Heart left ventricle (tissue), 16 donors: ENCODE data around the gene CEP63. TPM values are rescaled to one million over a fixed set of nuclear protein-coding genes. Genes with fewer than 3 reads are reported as not detected.

Source experiments
- ATAC-seq, 4 donors: fragments of 200-7000 bp; cut with Tn5 transposase; one replicate each; pipeline ENCODE4 v1.9.1; 2020 to 2022; ENCODE audit warnings: moderate library complexity in 4 of 4, mild to moderate bottlenecking in 3 of 4, moderate number of reproducible peaks in 1 of 4
- DNase-seq, 5 donors: peaks; one replicate each; pipeline ENCODE4 v3.0.0-alpha.2; 2020
- H3K27ac ChIP-seq, 12 donors: fragments of 200-600 bp; sonication (generic) in 4 of 12; one replicate each; pipeline versions ENCODE4 v1.5.0 to v1.8.0; 2016 to 2022; ENCODE audit warnings: mild to moderate bottlenecking in 2 of 12
- H3K27me3 ChIP-seq, 9 donors: fragments of 200-600 bp; sonication (generic) in 2 of 9; one replicate each; pipeline versions ENCODE4 v1.5.1 to v1.8.0; 2016 to 2022; ENCODE audit warnings: mild to moderate bottlenecking in 3 of 9
- H3K36me3 ChIP-seq, 9 donors: fragments of 200-600 bp; sonication (generic) in 2 of 9; one replicate each; pipeline versions ENCODE4 v1.5.0 to v1.8.0; 2018 to 2022; ENCODE audit warnings: mild to moderate bottlenecking in 2 of 9
- H3K4me1 ChIP-seq, 12 donors: fragments of 200-600 bp; sonication (generic) in 4 of 12; one replicate each; pipeline versions ENCODE4 v1.5.0 to v1.8.0; 2016 to 2022; ENCODE audit warnings: mild to moderate bottlenecking in 3 of 12
- H3K4me3 ChIP-seq, 12 donors: fragments of 200-600 bp; sonication (generic) in 4 of 12; one replicate each; pipeline versions ENCODE4 v1.5.0 to v1.8.0; 2017 to 2022; ENCODE audit warnings: mild to moderate bottlenecking in 9 of 12, moderate library complexity in 4 of 12
- H3K9me3 ChIP-seq, 12 donors: fragments of 200-600 bp; sonication (generic) in 4 of 12; one replicate each; pipeline versions ENCODE4 v1.5.0 to v1.8.0; 2016 to 2022; ENCODE audit warnings: mild to moderate bottlenecking in 1 of 12
- CTCF ChIP-seq, 12 donors: fragments of 200-600 bp; sonication (generic) in 4 of 12; IDR thresholded peaks; one replicate each; pipeline versions ENCODE4 v1.5.0 to v1.8.0; 2018 to 2022; ENCODE audit warnings: antibody characterized with exemption in 12 of 12, mild to moderate bottlenecking in 5 of 12
- POLR2A ChIP-seq, 2 donors: fragments of 450-650 bp; IDR thresholded peaks; one replicate each; pipeline ENCODE4 v1.6.1; 2017; ENCODE audit warnings: antibody characterized with exemption in 2 of 2, mild to moderate bottlenecking in 2 of 2, moderate library complexity in 2 of 2
- WGBS, 4 donors: extraction: QIAGEN DNeasy Blood & Tissue Kit in 2 of 4; methylation state at CpG; one replicate each; pipeline versions ENCODE4 v1.1.5 to v1.1.7; 2013 to 2018; 5-methylcytosine and 5-hydroxymethylcytosine counted together
- intact Hi-C, 10 donors: fragments of 100-400 bp; cut with DNase I; formaldehyde crosslinking; loops; one replicate each; pipeline versions ENCODE4 v1.11.1 to v1.14.2; 2022
- polyA plus RNA-seq, 2 donors: library from polyadenylated mRNA; stranded (reverse); fragments of 200-250 nt; gene quantifications; one replicate each; pipeline ENCODE4 v1.2.3, GENCODE V29; 2013
- total RNA-seq, 9 donors: library from RNA; depleted of rRNA in 2 of 9; stranded (reverse); fragments of >200 nt in 2 of 9; fragmentation: NEBNext Ultra II Directional in 3 of 9; extraction: Animal tissue kit (Norgen Biotek cat#: 25700) in 3 of 9; gene quantifications; one replicate each; pipeline versions ENCODE4 v1.1.0 to v1.2.4, GENCODE V29; 2016 to 2023
- donor health status: ischemic (EF 13 %, LVEDD 7.1; RV severe dilation, severe dysfunction).
- donor health status: healthy with polysubstance abuse.
- donor health status: DM: no; HTN: yes; CAD: no.
- donor health status: DM: no; HTN: no; CAD: no.
- donor health status: ischemic (EF 25% LVEDD 6.9; RV normal size, moderate dysfunction).
- donor health status: ischemic (EF 25% LVEDD 5.7; RV mildly dilated, moderate dysfunction).
- donor health status: healthy.
- donor health status: DM: yes; HTN: yes; CAD: no.
- donor health status: ischemic (EF 35%, LVEDD 5.7; RV mildly dilated, moderate dysfunction).
- donor health status: nonischemic (EF 11% LVEDD 7.7; RV severe dilation, severe dysfunction).
- donor health status: DM: yes; HTN: yes; CAD: no.
- donor health status: PGD.
- donor health status: ischemic (EF 29% LVEDD 5.4; RV normal size, mild dysfunction).
- donor health status: nonischemic (EF 23%, LVEDD 6.1; RV moderate dilation, normal function).

The CEP63 gene
- total and polyA plus RNA-seq, 11 donors: 19.1 to 35.3 (median 29.5) TPM

DNA sequence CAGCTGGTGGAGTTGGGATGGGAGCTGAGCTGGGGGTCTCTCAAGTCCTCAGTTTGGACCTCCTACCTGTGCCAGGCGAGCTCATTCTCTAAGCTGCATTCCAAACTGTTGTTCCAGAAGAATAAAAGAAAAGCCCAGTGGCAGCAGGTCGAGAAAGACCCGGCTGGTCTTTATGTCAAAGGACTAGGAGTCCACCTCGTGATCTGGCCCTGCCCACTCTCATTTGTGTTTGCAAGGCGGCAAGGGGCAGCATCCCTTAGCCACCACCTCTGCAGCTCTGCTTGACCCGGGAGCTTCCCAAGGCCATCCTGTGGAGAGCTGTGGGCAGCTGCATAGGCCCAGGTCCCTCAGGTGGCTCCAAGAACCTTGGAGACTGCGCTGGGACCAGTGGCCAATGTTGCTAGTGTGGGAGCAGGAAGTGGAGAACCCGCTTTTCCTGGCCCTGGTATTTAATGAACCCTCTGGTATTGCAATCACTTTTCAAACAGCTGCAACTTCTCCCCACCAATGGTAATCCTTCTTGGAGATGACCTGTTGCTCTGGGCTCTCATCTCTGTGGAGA, 134.1 kb downstream of the CEP63 start:
- peaks cover 0 to 20% (median 0%) of the 10 kb centered on the region in 9 donors for H3K36me3 ChIP-seq
- no peaks in the 10 kb centered on the region for H3K4me1 ChIP-seq

GRCh38 chr3:134620476-134621115, 134.7 kb downstream of the CEP63 start:
- no peak for ATAC-seq
- H3K4me1 ChIP-seq: no peaks in the 10 kb centered on the region
- WGBS, 4 donors: 81 to 89% (median 84%) methylated on average over 5 of the region's 5 CpGs
- no peak overlapping the region for H3K4me3 ChIP-seq
- H3K27me3 ChIP-seq: no peaks in the 10 kb centered on the region
- TF ChIP-seq POLR2A (IDR thresholded peaks at IDR 0.05) (no peak), CTCF (IDR thresholded peaks at IDR 0.05) (no peak)
- H3K36me3 ChIP-seq: peaks cover 0 to 17% (median 0%) of the 10 kb centered on the region in 9 donors
- H3K9me3 ChIP-seq: no peaks in the 10 kb centered on the region
- no peak overlapping the region for H3K27ac ChIP-seq
- DNase-seq: no peak
- intact Hi-C loops: no loop called here

More for the DNA sequence above, 134.1 kb downstream of the CEP63 start:
- ATAC-seq: no peak
- TF ChIP-seq CTCF (IDR thresholded peaks at IDR 0.05) (no peak), POLR2A (IDR thresholded peaks at IDR 0.05) (no peak)
- H3K27ac ChIP-seq: no peak overlapping the region
- 88 to 91% (median 90%) methylated on average over 4 to 8 of the region's 8 CpGs for WGBS, 4 donors
- intact Hi-C loops: no loop called here
- H3K27me3 ChIP-seq: no peaks in the 10 kb centered on the region
- DNase-seq: no peak
- H3K9me3 ChIP-seq: no peaks in the 10 kb centered on the region
- no peak overlapping the region for H3K4me3 ChIP-seq

DNA sequence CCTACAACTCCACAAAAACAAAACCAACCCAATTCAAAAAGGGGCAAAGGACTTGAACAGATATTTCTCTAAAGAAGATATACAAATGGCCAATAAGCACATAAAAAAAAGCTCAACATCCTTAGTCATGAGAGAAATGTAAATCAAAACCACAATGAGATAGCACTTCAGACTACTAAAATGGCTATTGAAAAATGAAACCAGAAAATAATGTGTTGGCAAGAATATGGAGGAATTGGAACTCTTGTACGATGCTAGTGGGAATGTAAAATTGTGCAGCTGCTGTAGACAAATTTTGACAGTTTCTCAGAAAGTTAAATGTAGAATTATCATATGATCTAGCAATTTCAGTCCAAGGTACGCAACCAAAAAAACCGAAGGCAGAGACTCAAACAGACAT, 136.0 kb downstream of the CEP63 start:
- 71 to 77% (median 73%) methylated on average over 3 of the region's 3 CpGs for WGBS, 4 donors
- no peak for TF ChIP-seq POLR2A (IDR thresholded peaks at IDR 0.05)
- no peak for TF ChIP-seq CTCF (IDR thresholded peaks at IDR 0.05)
- no peaks in the 10 kb centered on the region for H3K9me3 ChIP-seq

DNA sequence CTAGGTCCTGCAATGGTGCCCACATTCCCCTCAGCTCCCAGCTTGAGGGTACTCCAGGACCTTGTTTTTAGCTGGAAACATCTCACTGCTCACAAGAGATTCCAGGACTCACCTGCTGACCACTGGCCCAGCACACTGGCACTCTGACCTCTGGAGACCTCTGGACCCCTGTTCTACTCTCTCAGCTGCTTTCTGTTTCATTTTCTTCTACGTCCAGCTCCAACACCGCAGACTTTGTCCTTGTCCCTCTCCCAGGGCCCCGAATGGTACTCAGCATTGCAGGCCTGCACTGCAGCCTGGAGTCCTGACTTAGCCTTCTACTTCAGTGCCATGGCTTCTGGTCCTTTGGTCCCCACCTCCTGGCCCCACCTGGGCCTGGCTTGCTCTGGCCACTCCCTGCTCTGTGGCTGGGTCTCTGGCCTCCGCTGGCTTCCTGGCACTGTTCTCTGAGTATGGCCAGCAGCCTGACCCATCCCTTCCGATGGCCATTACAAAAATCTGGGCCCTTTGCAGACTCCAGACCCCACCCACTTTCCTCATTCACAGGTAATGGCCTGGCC, 137.0 kb downstream of the CEP63 start:
- Histone ChIP-seq H3K4me1 (no peaks in the 10 kb centered on the region), H3K27me3 (no peaks in the 10 kb centered on the region), H3K9me3 (no peaks in the 10 kb centered on the region), H3K36me3 (peaks cover 0 to 14% (median 0%) of the 10 kb centered on the region in 9 donors), H3K27ac (no peak overlapping the region), H3K4me3 (no peak overlapping the region)
- no peak for ATAC-seq
- intact Hi-C loops: no loop called here
- TF ChIP-seq POLR2A (IDR thresholded peaks at IDR 0.05) (no peak), CTCF (IDR thresholded peaks at IDR 0.05) (no peak)
- WGBS, 4 donors: 74 to 85% (median 82%) methylated on average over 5 of the region's 5 CpGs
- DNase-seq: no peak

More for the DNA sequence above, 136.0 kb downstream of the CEP63 start:
- H3K4me3 ChIP-seq: no peak overlapping the region
- DNase-seq (no peak), ATAC-seq (no peak)
- no peaks in the 10 kb centered on the region for H3K27me3 ChIP-seq
- intact Hi-C loops: no loop called here
- H3K27ac ChIP-seq: no peak overlapping the region
- peaks cover 0 to 13% (median 0%) of the 10 kb centered on the region in 9 donors for H3K36me3 ChIP-seq
- no peaks in the 10 kb centered on the region for H3K4me1 ChIP-seq
